ENCODE results near the gene NCAN. TPM values are rescaled to one million over a fixed set of nuclear protein-coding genes. Genes with fewer than 3 reads are reported as not detected.

NCAN gene
- polyA plus RNA-seq, 2 of the 4 experiments (the other 2 are of a cell fraction): 0.03 to 0.05 TPM

DNA sequence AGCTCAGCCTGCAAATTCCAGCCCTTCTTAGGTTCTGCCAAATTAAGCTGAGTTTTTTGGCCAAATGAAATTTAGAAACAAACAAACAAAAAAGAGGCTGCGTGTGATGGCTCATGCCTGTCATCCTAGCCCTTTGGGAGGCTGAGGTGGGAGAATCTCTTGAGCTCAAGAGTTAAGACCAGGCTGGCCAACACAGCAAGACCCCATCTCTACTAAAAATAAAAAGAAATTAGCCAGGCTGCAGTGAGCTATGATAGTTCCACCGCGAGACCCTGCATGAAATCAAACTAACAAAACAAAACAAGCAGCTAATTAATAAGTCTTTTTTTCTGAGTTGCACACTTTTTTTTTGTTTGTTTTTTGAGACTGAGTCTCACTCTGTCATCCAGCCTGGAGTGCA, 17.9 kb downstream of the NCAN start (continued):
- TF ChIP-seq CBX2 (IDR thresholded peaks at IDR 0.05; ENCODE audit: borderline replicate concordance, low read depth) (no peak), RAD21 (conservative IDR thresholded peaks at IDR 0.05 in 1 of 2, IDR thresholded peaks at IDR 0.05 in 1 of 2) (no peak)

DNA sequence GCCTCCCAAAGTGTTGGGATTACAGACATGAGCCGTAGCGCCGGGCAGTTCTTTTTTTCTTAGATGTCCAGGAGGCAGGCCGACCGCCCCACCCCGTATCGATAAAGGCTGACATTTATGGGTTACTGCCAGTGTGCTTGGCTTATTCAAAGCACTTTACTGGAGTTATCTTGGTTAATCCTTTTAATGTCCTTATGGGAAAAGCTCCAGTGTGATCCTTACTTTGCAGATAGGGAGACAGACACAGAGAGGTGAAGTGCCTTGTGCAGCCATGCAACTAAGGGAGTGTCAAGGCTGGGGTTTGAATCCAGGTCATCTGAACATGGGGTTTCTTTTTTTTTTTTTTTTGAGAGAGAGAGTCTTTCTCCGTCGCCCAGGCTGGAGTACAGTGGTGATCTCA, 19.2 kb downstream of the NCAN start:
- H3K27ac ChIP-seq: no peak overlapping the region
- WGBS (ENCODE audit: missing lambda C conversion rate): 76% methylated on average over 9 of the region's 9 CpGs
- peaks cover 12% of the 10 kb centered on the region; the same call in 2 of the 3 replicates for H3K9me3 ChIP-seq
- no peak for ATAC-seq
- ChIA-PET POLR2A (interaction anchor here (0.6 kb wide), 1 partner anchor 28 kb away, joined by 3 read pairs; the partner anchor contains the start of gene NR2C2AP), CTCF (interaction anchor here (0.7 to 1.6 kb wide), 3 partner anchors 14 to 260 kb away, joined by 3 to 9 read pairs (median 4); no protein-coding TSS in a partner anchor)
- H3K4me2 ChIP-seq: no peak overlapping the region
- FAIRE-seq: no peak
- H3K4me1 ChIP-seq: no peaks in the 10 kb centered on the region
- TF ChIP-seq, protein P1, sequence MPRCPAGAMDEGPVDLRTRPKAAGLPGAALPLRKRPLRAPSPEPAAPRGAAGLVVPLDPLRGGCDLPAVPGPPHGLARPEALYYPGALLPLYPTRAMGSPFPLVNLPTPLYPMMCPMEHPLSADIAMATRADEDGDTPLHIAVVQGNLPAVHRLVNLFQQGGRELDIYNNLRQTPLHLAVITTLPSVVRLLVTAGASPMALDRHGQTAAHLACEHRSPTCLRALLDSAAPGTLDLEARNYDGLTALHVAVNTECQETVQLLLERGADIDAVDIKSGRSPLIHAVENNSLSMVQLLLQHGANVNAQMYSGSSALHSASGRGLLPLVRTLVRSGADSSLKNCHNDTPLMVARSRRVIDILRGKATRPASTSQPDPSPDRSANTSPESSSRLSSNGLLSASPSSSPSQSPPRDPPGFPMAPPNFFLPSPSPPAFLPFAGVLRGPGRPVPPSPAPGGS (IDR thresholded peaks at IDR 0.05): no peak
- TF ChIP-seq KDM5A (IDR thresholded peaks at IDR 0.05) (no peak), BHLHE40 (IDR thresholded peaks at IDR 0.05; ENCODE audit: low read depth, low read length) (no peak)
- no peak for DNase-seq (ENCODE audit: low read depth in 1 of 2, low spot score in 1 of 2)
- no peak overlapping the region for H3K4me3 ChIP-seq

DNA sequence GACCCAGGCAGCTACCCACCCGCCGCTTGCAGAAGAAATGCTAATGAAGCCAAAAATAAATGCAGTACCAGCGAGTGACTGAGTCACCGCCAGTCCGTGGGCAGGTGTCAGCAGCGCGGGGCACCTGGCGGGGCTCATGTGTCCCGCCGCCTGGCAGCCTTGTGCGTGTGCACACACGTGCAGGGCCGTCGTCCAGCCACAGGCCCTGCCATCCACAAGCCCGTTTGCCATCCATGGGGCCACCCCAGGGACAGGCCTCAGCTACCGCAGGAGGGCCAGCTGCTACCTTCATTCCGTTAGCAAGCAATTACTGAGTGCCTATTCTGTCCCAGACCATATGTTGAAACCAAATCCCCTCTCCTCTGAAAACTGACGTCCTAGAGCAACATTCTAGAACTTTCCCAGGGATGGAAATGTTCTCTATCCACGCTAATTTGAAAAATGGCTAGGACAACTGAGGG, 20.5 kb downstream of the NCAN start:
- Histone ChIP-seq H3K27ac (no peak overlapping the region), H3K4me3 (no peak overlapping the region), H3K9me3 (peaks cover 15% of the 10 kb centered on the region; the same call in 2 of the 3 replicates), H3K4me2 (no peak overlapping the region), H3K4me1 (no peaks in the 10 kb centered on the region)
- ChIA-PET POLR2A (no interaction called here), CTCF (interaction anchor here (0.6 to 1.0 kb wide), 2 partner anchors 57 to 146 kb away, joined by 3 read pairs; no protein-coding TSS in a partner anchor)
- FAIRE-seq (no peak), DNase-seq (ENCODE audit: low read depth in 1 of 2, low spot score in 1 of 2) (no peak), ATAC-seq (no peak)
- TF ChIP-seq RNF2 (IDR thresholded peaks at IDR 0.05; ENCODE audit: borderline replicate concordance, low read depth) (no peak), EHF (CRISPR knock-in tag; IDR thresholded peaks at IDR 0.05) (no peak), ZNF302 (CRISPR knock-in tag; IDR thresholded peaks at IDR 0.05) (no peak), POLR2AphosphoS2 (conservative IDR thresholded peaks at IDR 0.05; ENCODE audit: low read length) (no peak), CBX2 (IDR thresholded peaks at IDR 0.05; ENCODE audit: borderline replicate concordance, low read depth) (no peak), RCOR1 (IDR thresholded peaks at IDR 0.05; ENCODE audit: low read depth, low read length) (no peak)
- TF ChIP-seq, protein P2, sequence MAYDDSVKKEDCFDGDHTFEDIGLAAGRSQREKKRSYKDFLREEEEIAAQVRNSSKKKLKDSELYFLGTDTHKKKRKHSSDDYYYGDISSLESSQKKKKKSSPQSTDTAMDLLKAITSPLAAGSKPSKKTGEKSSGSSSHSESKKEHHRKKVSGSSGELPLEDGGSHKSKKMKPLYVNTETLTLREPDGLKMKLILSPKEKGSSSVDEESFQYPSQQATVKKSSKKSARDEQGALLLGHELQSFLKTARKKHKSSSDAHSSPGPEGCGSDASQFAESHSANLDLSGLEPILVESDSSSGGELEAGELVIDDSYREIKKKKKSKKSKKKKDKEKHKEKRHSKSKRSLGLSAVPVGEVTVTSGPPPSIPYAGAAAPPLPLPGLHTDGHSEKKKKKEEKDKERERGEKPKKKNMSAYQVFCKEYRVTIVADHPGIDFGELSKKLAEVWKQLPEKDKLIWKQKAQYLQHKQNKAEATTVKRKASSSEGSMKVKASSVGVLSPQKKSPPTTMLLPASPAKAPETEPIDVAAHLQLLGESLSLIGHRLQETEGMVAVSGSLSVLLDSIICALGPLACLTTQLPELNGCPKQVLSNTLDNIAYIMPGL (CRISPR knock-in tag; IDR thresholded peaks at IDR 0.05; ENCODE audit: borderline replicate concordance): no peak
- 48% methylated on average over 18 of the region's 19 CpGs for WGBS (ENCODE audit: missing lambda C conversion rate)

DNA sequence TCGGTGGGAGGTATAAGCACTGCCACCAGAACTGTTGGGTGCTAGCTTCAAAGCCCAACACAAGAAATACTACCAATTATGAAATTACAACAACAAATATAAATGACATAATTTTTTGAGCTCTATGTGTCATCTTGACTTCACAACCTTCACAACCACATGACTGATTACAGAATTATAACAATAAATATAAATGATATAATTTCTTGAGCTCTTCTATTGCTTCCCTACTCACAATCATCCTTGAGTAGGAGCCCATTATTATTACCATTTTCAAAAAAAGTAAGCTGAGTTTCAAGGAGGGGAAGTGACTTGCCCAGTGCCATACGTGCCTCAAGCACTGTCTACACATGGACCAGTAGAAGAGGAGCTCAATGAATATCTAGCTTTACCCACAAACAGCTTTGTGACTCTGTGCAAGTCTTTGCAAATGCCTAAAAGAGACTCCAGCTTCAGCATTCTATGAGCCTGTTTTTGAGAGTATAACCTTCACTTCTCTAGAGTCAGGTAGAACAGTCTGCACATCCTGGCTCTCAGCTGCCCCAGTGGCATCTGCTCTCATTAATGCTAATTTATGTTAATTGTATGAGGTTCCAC, 22.6 kb downstream of the NCAN start:
- Histone ChIP-seq H3K4me1 (no peaks in the 10 kb centered on the region), H3K9me3 (peaks cover 15% of the 10 kb centered on the region; the same call in 2 of the 3 replicates), H3K27ac (no peak overlapping the region), H3K4me2 (no peak overlapping the region), H3K4me3 (no peak overlapping the region)
- FAIRE-seq (no peak), ATAC-seq (no peak), DNase-seq (ENCODE audit: low read depth in 1 of 2, low spot score in 1 of 2) (no peak)
- CTCF ChIA-PET: interaction anchor here (0.6 to 1.7 kb wide), 4 partner anchors 9 to 191 kb away, joined by 3 to 9 read pairs (median 3); no protein-coding TSS in a partner anchor
- POLR2A ChIA-PET: no interaction called here
- 15% methylated on average over 2 of the region's 2 CpGs for WGBS (ENCODE audit: missing lambda C conversion rate)
- TF ChIP-seq TFCP2L1 (CRISPR knock-in tag; IDR thresholded peaks at IDR 0.05) (no peak), MAZ (IDR thresholded peaks at IDR 0.05; ENCODE audit: borderline replicate concordance, low read depth, low read length) (no peak), MYC (IDR thresholded peaks at IDR 0.05; ENCODE audit: borderline replicate concordance, low read length) (no peak), CEBPB (IDR thresholded peaks at IDR 0.05) (no peak), RNF2 (IDR thresholded peaks at IDR 0.05; ENCODE audit: borderline replicate concordance, low read depth) (no peak), NPAS2 (CRISPR knock-in tag; IDR thresholded peaks at IDR 0.05; ENCODE audit: borderline replicate concordance) (no peak), JUNB (IDR thresholded peaks at IDR 0.05) (no peak), BHLHE40 (IDR thresholded peaks at IDR 0.05; ENCODE audit: low read depth, low read length) (no peak), JUN (IDR thresholded peaks at IDR 0.05) (no peak), KDM5A (IDR thresholded peaks at IDR 0.05) (no peak), HOXB5 (CRISPR knock-in tag; IDR thresholded peaks at IDR 0.05) (no peak), CHD2 (IDR thresholded peaks at IDR 0.05; ENCODE audit: low read length, partially characterized antibody) (no peak), POLR2A (IDR thresholded peaks at IDR 0.05; ENCODE audit: low read length) (no peak), HEYL (CRISPR knock-in tag; IDR thresholded peaks at IDR 0.05) (no peak), EHMT2 (IDR thresholded peaks at IDR 0.05; ENCODE audit: low read depth) (no peak)
- TF ChIP-seq, protein P2 (CRISPR knock-in tag; IDR thresholded peaks at IDR 0.05; ENCODE audit: borderline replicate concordance): no peak
- TF ChIP-seq, protein P3, sequence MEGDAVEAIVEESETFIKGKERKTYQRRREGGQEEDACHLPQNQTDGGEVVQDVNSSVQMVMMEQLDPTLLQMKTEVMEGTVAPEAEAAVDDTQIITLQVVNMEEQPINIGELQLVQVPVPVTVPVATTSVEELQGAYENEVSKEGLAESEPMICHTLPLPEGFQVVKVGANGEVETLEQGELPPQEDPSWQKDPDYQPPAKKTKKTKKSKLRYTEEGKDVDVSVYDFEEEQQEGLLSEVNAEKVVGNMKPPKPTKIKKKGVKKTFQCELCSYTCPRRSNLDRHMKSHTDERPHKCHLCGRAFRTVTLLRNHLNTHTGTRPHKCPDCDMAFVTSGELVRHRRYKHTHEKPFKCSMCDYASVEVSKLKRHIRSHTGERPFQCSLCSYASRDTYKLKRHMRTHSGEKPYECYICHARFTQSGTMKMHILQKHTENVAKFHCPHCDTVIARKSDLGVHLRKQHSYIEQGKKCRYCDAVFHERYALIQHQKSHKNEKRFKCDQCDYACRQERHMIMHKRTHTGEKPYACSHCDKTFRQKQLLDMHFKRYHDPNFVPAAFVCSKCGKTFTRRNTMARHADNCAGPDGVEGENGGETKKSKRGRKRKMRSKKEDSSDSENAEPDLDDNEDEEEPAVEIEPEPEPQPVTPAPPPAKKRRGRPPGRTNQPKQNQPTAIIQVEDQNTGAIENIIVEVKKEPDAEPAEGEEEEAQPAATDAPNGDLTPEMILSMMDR (IDR thresholded peaks at IDR 0.05): no peak
